IMR-90 (cell line): ENCODE measurements around the gene TBX15.

Experiments used
- CHD1 ChIP-seq: IDR thresholded peaks from 2 replicates; pipeline ENCODE4 v1.6.1; 2012; ENCODE audit warnings: low read depth, low read length, improper control_type of control experiment
- MAFK ChIP-seq: IDR thresholded peaks from 2 replicates; pipeline ENCODE4 v1.6.1; 2012; ENCODE audit warnings: low read depth, low read length, improper control_type of control experiment
- POLR2A ChIP-seq: IDR thresholded peaks from 2 replicates; pipeline ENCODE4 v1.6.1; 2012; ENCODE audit warnings: mild to moderate bottlenecking, low read depth, low read length
- RCOR1 ChIP-seq: IDR thresholded peaks from 2 replicates; pipeline ENCODE4 v1.6.1; 2012; ENCODE audit warnings: mild to moderate bottlenecking, low read length, improper control_type of control experiment; ENCODE audit not compliant: insufficient replicate concordance
- SMC3 ChIP-seq: fragments of 150-350 bp; IDR thresholded peaks from 2 replicates; pipeline ENCODE4 v1.6.1; 2016; ENCODE audit warnings: low read depth, mild to moderate bottlenecking, antibody characterized with exemption, low read length, moderate library complexity
- TF ChIP-seq, protein P1 (sequence below): conservative IDR thresholded peaks from 2 replicates; pipeline ENCODE4 v1.5.1; 2012; ENCODE audit warnings: mild to moderate bottlenecking, low read depth, low read length, improper control_type of control experiment
- TF ChIP-seq, protein P2 (sequence below): fragments of 150-350 bp; IDR thresholded peaks from 2 replicates; pipeline ENCODE4 v1.6.1; 2017; ENCODE audit warnings: mild to moderate bottlenecking, antibody characterized with exemption, low read length, low read depth

DNA sequence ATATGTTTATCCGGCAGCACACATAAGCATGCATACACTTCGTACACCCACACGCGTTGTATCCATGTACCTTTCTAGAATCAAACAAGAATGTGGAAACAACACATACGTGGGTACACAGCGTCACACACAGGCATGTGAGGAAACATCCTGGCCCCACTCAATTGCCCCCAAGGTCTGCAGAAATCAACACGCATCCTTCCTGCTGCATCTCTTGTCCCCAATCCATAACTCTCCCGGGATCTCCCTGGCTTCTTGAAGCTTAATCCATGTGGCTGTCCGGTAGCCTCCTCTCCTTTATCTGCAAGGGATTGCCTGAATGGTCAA lies 5.5 kb upstream of the TBX15 start:
- TF ChIP-seq, protein P1, sequence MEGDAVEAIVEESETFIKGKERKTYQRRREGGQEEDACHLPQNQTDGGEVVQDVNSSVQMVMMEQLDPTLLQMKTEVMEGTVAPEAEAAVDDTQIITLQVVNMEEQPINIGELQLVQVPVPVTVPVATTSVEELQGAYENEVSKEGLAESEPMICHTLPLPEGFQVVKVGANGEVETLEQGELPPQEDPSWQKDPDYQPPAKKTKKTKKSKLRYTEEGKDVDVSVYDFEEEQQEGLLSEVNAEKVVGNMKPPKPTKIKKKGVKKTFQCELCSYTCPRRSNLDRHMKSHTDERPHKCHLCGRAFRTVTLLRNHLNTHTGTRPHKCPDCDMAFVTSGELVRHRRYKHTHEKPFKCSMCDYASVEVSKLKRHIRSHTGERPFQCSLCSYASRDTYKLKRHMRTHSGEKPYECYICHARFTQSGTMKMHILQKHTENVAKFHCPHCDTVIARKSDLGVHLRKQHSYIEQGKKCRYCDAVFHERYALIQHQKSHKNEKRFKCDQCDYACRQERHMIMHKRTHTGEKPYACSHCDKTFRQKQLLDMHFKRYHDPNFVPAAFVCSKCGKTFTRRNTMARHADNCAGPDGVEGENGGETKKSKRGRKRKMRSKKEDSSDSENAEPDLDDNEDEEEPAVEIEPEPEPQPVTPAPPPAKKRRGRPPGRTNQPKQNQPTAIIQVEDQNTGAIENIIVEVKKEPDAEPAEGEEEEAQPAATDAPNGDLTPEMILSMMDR, result no peak
- no peak for TF ChIP-seq CHD1
- TF ChIP-seq, protein P2, sequence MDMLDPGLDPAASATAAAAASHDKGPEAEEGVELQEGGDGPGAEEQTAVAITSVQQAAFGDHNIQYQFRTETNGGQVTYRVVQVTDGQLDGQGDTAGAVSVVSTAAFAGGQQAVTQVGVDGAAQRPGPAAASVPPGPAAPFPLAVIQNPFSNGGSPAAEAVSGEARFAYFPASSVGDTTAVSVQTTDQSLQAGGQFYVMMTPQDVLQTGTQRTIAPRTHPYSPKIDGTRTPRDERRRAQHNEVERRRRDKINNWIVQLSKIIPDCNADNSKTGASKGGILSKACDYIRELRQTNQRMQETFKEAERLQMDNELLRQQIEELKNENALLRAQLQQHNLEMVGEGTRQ, result no peak
- TF ChIP-seq MAFK, result no peak
- no peak for TF ChIP-seq POLR2A
- no peak for TF ChIP-seq SMC3
- no peak for TF ChIP-seq RCOR1
